Measurements from ENCODE around the gene C16orf86. TPM values are rescaled to one million over a fixed set of nuclear protein-coding genes. Genes with fewer than 3 reads are reported as not detected.

C16orf86 gene
- total RNA-seq, 1 donor from 2014 or later = 2.1 TPM

GRCh38 chr16:67657751-67658518 is 8.7 kb upstream of the C16orf86 start:
- Mint-ChIP-seq H3K36me3 (ENCODE audit: unreplicated experiment) (no peaks in the 10 kb centered on the region), H3K4me3 (ENCODE audit: unreplicated experiment) (no peak overlapping the region), H3K4me1 (ENCODE audit: unreplicated experiment) (peaks cover 18% of the 10 kb centered on the region), H3K27me3 (ENCODE audit: unreplicated experiment) (no peaks in the 10 kb centered on the region), H3K27ac (ENCODE audit: unreplicated experiment) (no peak overlapping the region), H3K9me3 (ENCODE audit: unreplicated experiment) (no peaks in the 10 kb centered on the region)
- no peak for DNase-seq (ENCODE audit: extremely low spot score, unreplicated experiment)
- TF ChIP-seq CTCF (IDR thresholded peaks at IDR 0.05) = no peak

GRCh38 chr16:67658849-67659674 is 7.6 kb upstream of the C16orf86 start:
- Mint-ChIP-seq H3K36me3 (ENCODE audit: unreplicated experiment) (no peaks in the 10 kb centered on the region), H3K9me3 (ENCODE audit: unreplicated experiment) (no peaks in the 10 kb centered on the region), H3K4me1 (ENCODE audit: unreplicated experiment) (peaks cover 15% of the 10 kb centered on the region), H3K27ac (ENCODE audit: unreplicated experiment) (peak overlapping the region; percentile 23), H3K27me3 (ENCODE audit: unreplicated experiment) (no peaks in the 10 kb centered on the region), H3K4me3 (ENCODE audit: unreplicated experiment) (peak overlapping the region; percentile 87)
- no peak for DNase-seq (ENCODE audit: extremely low spot score, unreplicated experiment)
- no peak for TF ChIP-seq CTCF (IDR thresholded peaks at IDR 0.05)

GRCh38 chr16:67659675-67660563 is 6.7 kb upstream of the C16orf86 start, which contains the start of gene ACD:
Gene ACD (minus strand): TSS chr16:67660260. CDS start chr16:67660220, 40 bp downstream.
- peak within 1 kb of the TSS; percentile 97 for H3K27ac Mint-ChIP-seq (ENCODE audit: unreplicated experiment)
- peak; percentile 98 for DNase-seq (ENCODE audit: extremely low spot score, unreplicated experiment)
- no peaks in the 10 kb centered on the region for H3K9me3 Mint-ChIP-seq (ENCODE audit: unreplicated experiment)
- no peak for TF ChIP-seq CTCF (IDR thresholded peaks at IDR 0.05)
- peaks cover 4% of the 10 kb centered on the region for H3K36me3 Mint-ChIP-seq (ENCODE audit: unreplicated experiment)
- H3K27me3 Mint-ChIP-seq (ENCODE audit: unreplicated experiment) = no peaks in the 10 kb centered on the region
- H3K4me3 Mint-ChIP-seq (ENCODE audit: unreplicated experiment) = peak within 1 kb of the TSS; percentile 87
- peaks cover 15% of the 10 kb centered on the region for H3K4me1 Mint-ChIP-seq (ENCODE audit: unreplicated experiment)

GRCh38 chr16:67660564-67661028 is 6.0 kb upstream of the C16orf86 start, which contains the start of gene PARD6A:
Gene PARD6A (plus strand): TSS chr16:67660960. CDS start chr16:67661039, 79 bp downstream.
- peaks cover 6% of the 10 kb centered on the region for H3K36me3 Mint-ChIP-seq (ENCODE audit: unreplicated experiment)
- TF ChIP-seq CTCF (IDR thresholded peaks at IDR 0.05) = no peak
- peaks cover 20% of the 10 kb centered on the region for H3K4me1 Mint-ChIP-seq (ENCODE audit: unreplicated experiment)
- H3K27me3 Mint-ChIP-seq (ENCODE audit: unreplicated experiment) = no peaks in the 10 kb centered on the region
- peak within 1 kb of the TSS; percentile 87 for H3K4me3 Mint-ChIP-seq (ENCODE audit: unreplicated experiment)
- peak; percentile 97 for DNase-seq (ENCODE audit: extremely low spot score, unreplicated experiment)
- peak within 1 kb of the TSS; percentile 97 for H3K27ac Mint-ChIP-seq (ENCODE audit: unreplicated experiment)
- H3K9me3 Mint-ChIP-seq (ENCODE audit: unreplicated experiment) = no peaks in the 10 kb centered on the region
